ENCODE data around the gene B3GNT7.

The B3GNT7 gene

DNA sequence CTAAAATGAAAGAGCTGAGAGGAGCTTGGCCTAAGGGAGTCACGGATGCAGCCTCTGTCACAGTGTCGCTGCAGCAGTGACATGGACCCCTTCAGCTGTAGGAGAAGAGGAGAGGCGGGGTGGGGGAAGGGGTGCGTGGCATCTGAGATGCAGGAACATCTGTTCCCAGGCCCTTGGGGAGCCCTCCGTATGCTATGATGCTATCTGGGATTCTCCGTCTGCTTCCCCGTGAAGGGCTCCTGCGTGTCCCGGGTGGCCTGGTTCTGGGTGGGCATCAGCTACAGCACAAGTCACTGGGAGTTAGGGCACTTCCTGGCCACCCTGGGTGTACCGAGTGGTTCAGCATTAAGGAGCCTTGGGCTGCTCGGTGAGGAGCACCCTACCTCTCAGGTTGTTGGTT, 35.6 kb upstream of the B3GNT7 start:
- H3K9ac ChIP-seq (ENCODE audit: low read depth, low read length, poor library complexity, severe bottlenecking) = no peak overlapping the region
- H2AFZ ChIP-seq (ENCODE audit: low read length) = no peak overlapping the region
- no peak overlapping the region for H3K4me3 ChIP-seq (ENCODE audit: low read length, poor library complexity, severe bottlenecking)
- H3K9me2 ChIP-seq (replicated peaks; ENCODE audit: low read depth, low read length) = no peaks in the 10 kb centered on the region
- no peaks in the 10 kb centered on the region for H3K36me3 ChIP-seq (ENCODE audit: insufficient read depth, low read length)
- H3K27me3 ChIP-seq (ENCODE audit: insufficient read depth, low read length, poor library complexity, severe bottlenecking) = no peaks in the 10 kb centered on the region
- H3K4me2 ChIP-seq (ENCODE audit: low read depth, low read length, poor library complexity, severe bottlenecking) = no peak overlapping the region
- no peaks in the 10 kb centered on the region for H3K9me3 ChIP-seq (ENCODE audit: insufficient read depth, low read depth, low read length)
- peaks cover 28% of the 10 kb centered on the region for H3K4me1 ChIP-seq (ENCODE audit: insufficient read depth, low read length, poor library complexity, severe bottlenecking)
- no peaks in the 10 kb centered on the region for H3F3A ChIP-seq (ENCODE audit: low read depth)
- no peaks in the 10 kb centered on the region for H4K20me1 ChIP-seq (ENCODE audit: insufficient read depth, low read length, poor library complexity, severe bottlenecking)
- H3K79me2 ChIP-seq (ENCODE audit: insufficient read depth, low read length) = no peaks in the 10 kb centered on the region
- TF ChIP-seq, protein P1, sequence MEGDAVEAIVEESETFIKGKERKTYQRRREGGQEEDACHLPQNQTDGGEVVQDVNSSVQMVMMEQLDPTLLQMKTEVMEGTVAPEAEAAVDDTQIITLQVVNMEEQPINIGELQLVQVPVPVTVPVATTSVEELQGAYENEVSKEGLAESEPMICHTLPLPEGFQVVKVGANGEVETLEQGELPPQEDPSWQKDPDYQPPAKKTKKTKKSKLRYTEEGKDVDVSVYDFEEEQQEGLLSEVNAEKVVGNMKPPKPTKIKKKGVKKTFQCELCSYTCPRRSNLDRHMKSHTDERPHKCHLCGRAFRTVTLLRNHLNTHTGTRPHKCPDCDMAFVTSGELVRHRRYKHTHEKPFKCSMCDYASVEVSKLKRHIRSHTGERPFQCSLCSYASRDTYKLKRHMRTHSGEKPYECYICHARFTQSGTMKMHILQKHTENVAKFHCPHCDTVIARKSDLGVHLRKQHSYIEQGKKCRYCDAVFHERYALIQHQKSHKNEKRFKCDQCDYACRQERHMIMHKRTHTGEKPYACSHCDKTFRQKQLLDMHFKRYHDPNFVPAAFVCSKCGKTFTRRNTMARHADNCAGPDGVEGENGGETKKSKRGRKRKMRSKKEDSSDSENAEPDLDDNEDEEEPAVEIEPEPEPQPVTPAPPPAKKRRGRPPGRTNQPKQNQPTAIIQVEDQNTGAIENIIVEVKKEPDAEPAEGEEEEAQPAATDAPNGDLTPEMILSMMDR (conservative IDR thresholded peaks at IDR 0.05; ENCODE audit: low read length) = no peak
- TF ChIP-seq EZH2phosphoT487 (IDR thresholded peaks at IDR 0.05; ENCODE audit: borderline replicate concordance) = no peak

DNA sequence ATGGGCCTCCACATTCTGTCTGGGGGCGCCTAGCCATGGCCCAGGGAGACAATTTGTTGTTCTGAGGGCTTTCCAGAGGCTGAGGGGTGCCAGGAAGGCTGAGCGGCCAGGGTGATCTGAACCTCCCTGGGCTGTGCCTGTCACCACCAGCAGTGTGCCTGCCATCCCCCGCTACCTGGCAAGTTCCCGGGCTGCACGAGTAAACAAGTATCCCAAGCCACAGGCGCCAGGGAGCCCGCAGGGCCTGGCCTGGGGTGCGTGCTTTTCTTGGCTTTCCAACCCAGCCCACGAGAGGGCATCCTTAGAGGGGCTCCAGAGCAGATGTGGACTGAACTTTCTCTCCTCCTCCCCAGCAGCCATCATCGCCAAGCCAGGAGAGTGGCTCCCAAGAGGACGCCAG, 35.1 kb upstream of the B3GNT7 start:
- Histone ChIP-seq H2AFZ (ENCODE audit: low read length) (no peak overlapping the region), H3K9ac (ENCODE audit: low read depth, low read length, poor library complexity, severe bottlenecking) (no peak overlapping the region), H4K20me1 (ENCODE audit: insufficient read depth, low read length, poor library complexity, severe bottlenecking) (no peaks in the 10 kb centered on the region), H3F3A (ENCODE audit: low read depth) (no peaks in the 10 kb centered on the region), H3K79me2 (ENCODE audit: insufficient read depth, low read length) (no peaks in the 10 kb centered on the region), H3K9me3 (ENCODE audit: insufficient read depth, low read depth, low read length) (no peaks in the 10 kb centered on the region), H3K9me2 (replicated peaks; ENCODE audit: low read depth, low read length) (no peaks in the 10 kb centered on the region), H3K27me3 (ENCODE audit: insufficient read depth, low read length, poor library complexity, severe bottlenecking) (no peaks in the 10 kb centered on the region), H3K4me1 (ENCODE audit: insufficient read depth, low read length, poor library complexity, severe bottlenecking) (peaks cover 32% of the 10 kb centered on the region), H3K4me2 (ENCODE audit: low read depth, low read length, poor library complexity, severe bottlenecking) (no peak overlapping the region), H3K4me3 (ENCODE audit: low read length, poor library complexity, severe bottlenecking) (no peak overlapping the region), H3K36me3 (ENCODE audit: insufficient read depth, low read length) (no peaks in the 10 kb centered on the region)
- no peak for TF ChIP-seq EZH2phosphoT487 (IDR thresholded peaks at IDR 0.05; ENCODE audit: borderline replicate concordance)
- TF ChIP-seq, protein P1 (conservative IDR thresholded peaks at IDR 0.05; ENCODE audit: low read length) = no peak

DNA sequence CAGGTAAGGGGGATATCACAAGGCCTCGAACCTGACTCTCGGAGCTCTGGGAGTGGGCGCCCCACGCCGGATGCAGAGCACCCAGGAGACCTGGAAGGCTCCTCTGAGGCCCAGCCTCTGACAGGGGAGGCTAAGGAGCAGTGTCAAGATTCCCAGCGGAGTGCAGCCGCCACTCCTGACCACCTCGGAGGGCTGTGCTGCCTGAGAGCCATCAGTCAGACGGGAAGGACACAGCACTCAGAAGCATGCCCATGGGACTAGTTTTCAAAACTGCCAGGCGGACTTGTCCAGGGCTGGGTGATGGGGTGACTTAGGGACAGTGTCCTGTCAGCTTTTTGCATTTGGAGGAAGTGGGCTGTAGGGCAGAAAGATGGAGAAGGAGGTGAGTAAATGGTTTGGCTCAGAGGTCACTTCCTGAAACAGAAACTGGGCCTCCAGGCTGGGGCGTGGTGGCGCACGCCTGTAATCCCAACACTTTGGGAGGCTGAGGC, 34.6 kb upstream of the B3GNT7 start:
- Histone ChIP-seq H3K9me2 (replicated peaks; ENCODE audit: low read depth, low read length) (no peaks in the 10 kb centered on the region), H3K4me2 (ENCODE audit: low read depth, low read length, poor library complexity, severe bottlenecking) (no peak overlapping the region), H3K79me2 (ENCODE audit: insufficient read depth, low read length) (no peaks in the 10 kb centered on the region), H3K36me3 (ENCODE audit: insufficient read depth, low read length) (no peaks in the 10 kb centered on the region), H2AFZ (ENCODE audit: low read length) (no peak overlapping the region), H3K9ac (ENCODE audit: low read depth, low read length, poor library complexity, severe bottlenecking) (no peak overlapping the region), H3K9me3 (ENCODE audit: insufficient read depth, low read depth, low read length) (no peaks in the 10 kb centered on the region), H3K4me3 (ENCODE audit: low read length, poor library complexity, severe bottlenecking) (no peak overlapping the region), H3K27me3 (ENCODE audit: insufficient read depth, low read length, poor library complexity, severe bottlenecking) (no peaks in the 10 kb centered on the region), H3F3A (ENCODE audit: low read depth) (no peaks in the 10 kb centered on the region), H3K4me1 (ENCODE audit: insufficient read depth, low read length, poor library complexity, severe bottlenecking) (peaks cover 33% of the 10 kb centered on the region), H4K20me1 (ENCODE audit: insufficient read depth, low read length, poor library complexity, severe bottlenecking) (no peaks in the 10 kb centered on the region)
- TF ChIP-seq, protein P1 (conservative IDR thresholded peaks at IDR 0.05; ENCODE audit: low read length) = no peak
- TF ChIP-seq EZH2phosphoT487 (IDR thresholded peaks at IDR 0.05; ENCODE audit: borderline replicate concordance) = no peak

Measured in Loucy (cell line).